DND-41 (cell line): ENCODE results near the gene SPATA3.
A peak's percentile ranks its signal among the peaks of the same experiment; 100 is the strongest.

Experiments used
- ATAC-seq: fragments of 200-7000 bp; cut with Tn5 transposase; 3 replicates; pipeline ENCODE4 v1.9.1; 2021; ENCODE audit warnings: low read depth; ENCODE audit not compliant: insufficient read depth
- DNase-seq: peaks from one replicate; pipeline ENCODE4 v3.0.0-alpha.2; 2020
- H2AFZ ChIP-seq: 2 replicates; pipeline ENCODE4 v1.6.0; 2012; ENCODE audit warnings: low read depth, low read length
- H3K27ac ChIP-seq: 2 replicates; pipeline ENCODE4 v1.5.1; 2012; ENCODE audit warnings: low read length, inconsistent platforms
- H3K27me3 ChIP-seq: fragments of 200-600 bp; sonication (generic); 2 replicates; pipeline ENCODE4 v1.6.0; 2012; ENCODE audit warnings: low read length, mild to moderate bottlenecking, inconsistent platforms; ENCODE audit not compliant: insufficient read depth, poor library complexity
- H3K36me3 ChIP-seq: 2 replicates; pipeline ENCODE4 v1.5.1; 2012; ENCODE audit warnings: low read length, inconsistent platforms; ENCODE audit not compliant: insufficient read depth
- H3K4me1 ChIP-seq: 2 replicates; pipeline ENCODE4 v1.5.1; 2012; ENCODE audit warnings: mild to moderate bottlenecking, low read length; ENCODE audit not compliant: insufficient read depth
- H3K4me2 ChIP-seq: 2 replicates; pipeline ENCODE4 v1.6.0; 2012; ENCODE audit warnings: mild to moderate bottlenecking, moderate library complexity, low read length, inconsistent platforms; ENCODE audit not compliant: insufficient read depth
- H3K4me3 ChIP-seq, 2 experiments: fragments of 200-600 bp in 1 of 2; shearing (Covaris generic) in 1 of 2; 2 replicates each; pipeline ENCODE4 v1.5.1; 2012 to 2016; ENCODE audit warnings: inconsistent platforms in 2 of 2, low read length in 2 of 2, mild to moderate bottlenecking in 2 of 2, low read depth in 1 of 2, moderate library complexity in 1 of 2
- H3K79me2 ChIP-seq: 2 replicates; pipeline ENCODE4 v1.6.0; 2012; ENCODE audit warnings: low read length, inconsistent platforms; ENCODE audit not compliant: insufficient read depth
- H3K9ac ChIP-seq: 2 replicates; pipeline ENCODE4 v1.6.0; 2012; ENCODE audit warnings: low read depth, mild to moderate bottlenecking, inconsistent platforms, low read length, moderate library complexity
- H3K9me3 ChIP-seq: 2 replicates; pipeline ENCODE4 v1.5.1; 2012; ENCODE audit warnings: low read length, moderate library complexity, mild to moderate bottlenecking, inconsistent platforms; ENCODE audit not compliant: insufficient read depth, severe bottlenecking
- H4K20me1 ChIP-seq: 2 replicates; pipeline ENCODE4 v1.6.0; 2012; ENCODE audit warnings: low read length; ENCODE audit not compliant: insufficient read depth
- EZH2 ChIP-seq: IDR thresholded peaks from 3 replicates; pipeline ENCODE4 v1.6.1; 2012; ENCODE audit warnings: borderline replicate concordance, low read depth, mild to moderate bottlenecking, moderate library complexity, low read length, inconsistent platforms; ENCODE audit not compliant: severe bottlenecking
- TF ChIP-seq, protein P1 (sequence below): IDR thresholded peaks from 2 replicates; pipeline ENCODE4 v1.5.1; 2012; ENCODE audit warnings: borderline replicate concordance, low read length, moderate library complexity, mild to moderate bottlenecking; ENCODE audit not compliant: poor library complexity, severe bottlenecking; ENCODE audit errors: extremely low read depth

Gene SPATA3

DNA sequence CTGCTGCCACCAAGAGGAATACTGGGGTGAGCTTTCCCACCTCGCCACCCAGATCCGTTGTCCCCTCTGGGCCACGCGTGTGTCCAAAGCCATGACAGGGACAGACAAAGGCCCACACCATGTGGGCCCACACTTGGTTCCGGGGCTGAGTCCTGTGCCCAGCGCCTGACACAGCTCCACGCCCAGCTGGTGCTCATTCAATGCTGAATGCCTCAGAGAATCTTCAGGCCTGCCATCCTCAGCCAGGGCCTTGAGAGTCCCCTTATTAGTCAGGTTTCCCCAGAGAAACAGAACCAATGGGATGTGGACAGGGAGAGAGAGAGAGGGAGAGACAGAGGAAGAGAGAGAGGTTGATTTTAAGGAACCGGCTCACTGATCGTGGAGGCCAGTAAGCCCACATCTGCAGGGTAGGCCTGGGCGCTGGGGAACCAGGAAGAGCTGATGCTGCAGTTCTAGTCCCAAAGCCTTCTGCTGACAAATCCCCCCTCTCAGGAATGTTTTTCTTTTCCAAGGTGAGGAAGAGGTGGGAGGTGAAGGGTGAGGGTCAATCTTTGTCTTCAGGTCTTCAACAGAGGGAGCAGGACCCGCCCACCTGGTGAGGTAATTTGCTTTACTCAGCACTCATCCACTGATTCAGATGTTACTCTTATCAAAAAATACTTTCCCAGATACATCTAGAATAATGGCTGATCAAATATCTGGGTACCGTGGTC, 10.2 kb upstream of the SPATA3 start:
- Histone ChIP-seq H3K36me3 (no peaks in the 10 kb centered on the region), H3K9me3 (no peaks in the 10 kb centered on the region), H3K27me3 (no peaks in the 10 kb centered on the region), H3K27ac (no peak overlapping the region), H3K4me2 (no peak overlapping the region), H3K9ac (no peak overlapping the region), H4K20me1 (no peaks in the 10 kb centered on the region), H3K4me3 (no peak overlapping the region), H2AFZ (no peak overlapping the region), H3K79me2 (no peaks in the 10 kb centered on the region), H3K4me1 (peaks cover 8% of the 10 kb centered on the region)
- DNase-seq = no peak
- ATAC-seq = no peak
- no peak for TF ChIP-seq EZH2
- TF ChIP-seq, protein P1, sequence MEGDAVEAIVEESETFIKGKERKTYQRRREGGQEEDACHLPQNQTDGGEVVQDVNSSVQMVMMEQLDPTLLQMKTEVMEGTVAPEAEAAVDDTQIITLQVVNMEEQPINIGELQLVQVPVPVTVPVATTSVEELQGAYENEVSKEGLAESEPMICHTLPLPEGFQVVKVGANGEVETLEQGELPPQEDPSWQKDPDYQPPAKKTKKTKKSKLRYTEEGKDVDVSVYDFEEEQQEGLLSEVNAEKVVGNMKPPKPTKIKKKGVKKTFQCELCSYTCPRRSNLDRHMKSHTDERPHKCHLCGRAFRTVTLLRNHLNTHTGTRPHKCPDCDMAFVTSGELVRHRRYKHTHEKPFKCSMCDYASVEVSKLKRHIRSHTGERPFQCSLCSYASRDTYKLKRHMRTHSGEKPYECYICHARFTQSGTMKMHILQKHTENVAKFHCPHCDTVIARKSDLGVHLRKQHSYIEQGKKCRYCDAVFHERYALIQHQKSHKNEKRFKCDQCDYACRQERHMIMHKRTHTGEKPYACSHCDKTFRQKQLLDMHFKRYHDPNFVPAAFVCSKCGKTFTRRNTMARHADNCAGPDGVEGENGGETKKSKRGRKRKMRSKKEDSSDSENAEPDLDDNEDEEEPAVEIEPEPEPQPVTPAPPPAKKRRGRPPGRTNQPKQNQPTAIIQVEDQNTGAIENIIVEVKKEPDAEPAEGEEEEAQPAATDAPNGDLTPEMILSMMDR = no peak

DNA sequence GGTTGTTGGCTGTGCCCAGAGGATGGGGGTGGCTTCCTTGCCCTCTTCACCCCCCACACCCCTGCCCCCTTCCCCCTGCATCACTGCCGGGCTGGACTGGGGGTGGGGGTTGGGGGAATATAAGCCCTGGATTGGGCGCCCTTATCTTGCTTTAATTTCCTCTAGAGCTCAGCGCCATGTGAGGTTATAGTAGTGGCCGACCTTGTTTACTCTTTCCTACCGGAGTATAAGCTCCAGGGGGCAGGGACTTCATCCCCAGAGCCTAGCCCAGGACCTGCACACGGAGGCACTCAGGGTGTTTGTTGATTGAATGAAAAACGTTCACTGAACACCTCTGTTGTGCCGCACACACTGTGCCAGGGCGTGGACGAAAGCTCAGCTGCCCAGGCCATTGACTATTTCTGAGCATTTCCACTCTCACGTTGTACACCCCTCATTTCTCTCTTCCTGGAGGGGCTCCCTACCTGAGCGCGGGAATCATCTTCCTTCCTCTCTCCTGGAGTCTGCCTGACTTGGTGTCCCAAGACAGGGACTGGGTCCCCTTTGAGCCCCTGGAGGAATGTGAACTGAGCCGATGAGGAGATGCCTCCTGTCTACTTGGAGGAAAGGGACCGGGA, 9.3 kb upstream of the SPATA3 start:
- H3K9ac ChIP-seq = no peak overlapping the region
- no peak for DNase-seq

DNA sequence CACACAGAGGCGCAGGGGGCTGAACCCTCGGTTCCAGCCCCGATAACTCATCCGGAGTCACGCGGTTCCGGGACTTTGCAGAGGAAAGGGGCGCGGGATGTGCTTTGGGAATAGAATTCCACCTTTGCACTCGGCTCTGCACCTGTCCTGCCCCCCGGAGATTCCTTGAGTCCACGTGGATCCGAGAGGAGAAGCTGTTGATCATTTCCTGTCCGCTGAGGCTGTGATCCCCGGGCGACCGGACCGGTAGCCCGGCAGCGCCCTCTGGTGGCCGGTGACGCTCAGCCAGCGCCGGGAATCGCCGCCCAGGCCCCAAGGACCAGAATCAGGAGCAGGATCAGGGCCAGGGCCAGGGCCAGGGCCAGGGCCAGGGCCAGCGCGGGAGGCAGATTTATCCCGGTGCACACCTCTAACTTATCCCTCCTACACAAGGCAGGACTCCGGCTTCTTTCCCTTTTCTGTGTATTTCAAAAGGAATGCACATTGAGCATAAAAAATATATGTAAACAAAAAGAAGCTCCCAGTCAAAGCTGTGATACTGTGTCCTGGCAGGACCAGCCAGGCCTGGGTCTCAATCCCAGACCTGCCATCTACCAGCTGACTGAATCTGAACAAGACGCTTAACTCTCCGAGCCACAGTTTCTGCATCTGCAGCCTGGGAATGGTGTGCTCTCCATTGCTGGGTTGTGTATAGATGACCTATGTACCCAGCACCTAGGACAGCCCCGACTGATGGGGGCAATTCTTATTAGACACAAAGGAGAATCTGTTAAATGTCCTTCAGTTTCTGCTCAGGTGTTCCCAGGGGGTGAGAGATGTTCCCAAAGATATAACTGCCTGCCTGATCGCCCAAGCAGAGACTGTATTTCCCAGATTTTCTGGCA, 8.5 kb upstream of the SPATA3 start:
- no peaks in the 10 kb centered on the region for H3K36me3 ChIP-seq
- ATAC-seq (peak; percentile 93), DNase-seq (peak; percentile 71)
- peak overlapping the region in 1 of 2 experiments; percentile 11; a peak in 1 of 4 replicates for H3K4me3 ChIP-seq
- no peak overlapping the region for H3K9ac ChIP-seq
- no peaks in the 10 kb centered on the region for H3K9me3 ChIP-seq
- H3K79me2 ChIP-seq = no peaks in the 10 kb centered on the region
- H3K27ac ChIP-seq = no peak overlapping the region
- no peaks in the 10 kb centered on the region for H4K20me1 ChIP-seq
- H3K4me1 ChIP-seq = peaks cover 5% of the 10 kb centered on the region
- peak overlapping the region; percentile 50; the same call in 1 of the 2 replicates for H3K4me2 ChIP-seq
- H3K27me3 ChIP-seq = no peaks in the 10 kb centered on the region
- no peak for TF ChIP-seq EZH2
- TF ChIP-seq, protein P1 = peak; percentile 91
- peak overlapping the region; percentile 37 for H2AFZ ChIP-seq

More for the DNA sequence above, 9.3 kb upstream of the SPATA3 start:
- H3K79me2 ChIP-seq = no peaks in the 10 kb centered on the region
- no peaks in the 10 kb centered on the region for H3K36me3 ChIP-seq
- TF ChIP-seq, protein P1 = no peak
- TF ChIP-seq EZH2 = no peak
- peak overlapping the region; percentile 50; the same call in 1 of the 2 replicates for H3K4me2 ChIP-seq
- H4K20me1 ChIP-seq = no peaks in the 10 kb centered on the region
- H3K27me3 ChIP-seq = no peaks in the 10 kb centered on the region
- no peaks in the 10 kb centered on the region for H3K9me3 ChIP-seq
- H2AFZ ChIP-seq = peak overlapping the region; percentile 37; the same call in 1 of the 2 replicates
- no peak overlapping the region for H3K27ac ChIP-seq
- H3K4me1 ChIP-seq = peaks cover 5% of the 10 kb centered on the region
- 0 out of 4 replicates have a peak overlapping the region, but pooled peaks of 1 of the 2 experiments have one; percentile 11 for H3K4me3 ChIP-seq
- no peak for ATAC-seq
